Activated T-helper 9 cell treated with anti-CD3 and anti-CD28 coated beads, Interleukin-2, amount 50 U/mL, for 16 hours (primary cell): ENCODE data around the gene MSI2.

Experiments
- DNase-seq: peaks from one replicate; pipeline ENCODE4 v3.0.0-alpha.2; 2020; ENCODE audit warnings: low read depth

Gene MSI2

GRCh38 chr17:57724026-57724728 lies 467.9 kb downstream of the MSI2 start:
- no peak for DNase-seq

GRCh38 chr17:57724729-57725125 lies 468.4 kb downstream of the MSI2 start:
- no peak for DNase-seq

- DNase-seq, result no peak
These were observed 470.0 kb downstream of the MSI2 start for GRCh38 chr17:57726213-57726790.

DNA sequence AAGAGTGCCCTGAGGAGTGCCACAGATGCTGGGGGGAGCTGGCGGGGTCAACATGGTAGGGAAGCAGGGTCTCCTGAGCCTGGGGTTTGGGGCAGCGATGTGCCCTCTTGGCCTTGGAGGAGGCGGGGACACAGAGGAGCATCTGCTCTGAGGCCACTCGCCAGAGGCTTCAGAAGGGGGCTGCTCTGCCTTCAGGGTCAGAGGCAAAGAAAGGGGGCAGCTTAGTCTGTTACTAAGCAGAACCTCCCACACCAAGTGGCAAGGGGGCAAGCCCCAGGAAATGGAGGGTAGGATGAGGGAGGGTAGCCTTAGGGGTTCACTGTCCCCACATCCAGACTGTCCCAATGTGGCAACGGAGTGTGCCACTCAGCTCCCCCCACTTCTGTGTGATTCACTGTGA lies 470.5 kb downstream of the MSI2 start:
- no peak for DNase-seq

DNA sequence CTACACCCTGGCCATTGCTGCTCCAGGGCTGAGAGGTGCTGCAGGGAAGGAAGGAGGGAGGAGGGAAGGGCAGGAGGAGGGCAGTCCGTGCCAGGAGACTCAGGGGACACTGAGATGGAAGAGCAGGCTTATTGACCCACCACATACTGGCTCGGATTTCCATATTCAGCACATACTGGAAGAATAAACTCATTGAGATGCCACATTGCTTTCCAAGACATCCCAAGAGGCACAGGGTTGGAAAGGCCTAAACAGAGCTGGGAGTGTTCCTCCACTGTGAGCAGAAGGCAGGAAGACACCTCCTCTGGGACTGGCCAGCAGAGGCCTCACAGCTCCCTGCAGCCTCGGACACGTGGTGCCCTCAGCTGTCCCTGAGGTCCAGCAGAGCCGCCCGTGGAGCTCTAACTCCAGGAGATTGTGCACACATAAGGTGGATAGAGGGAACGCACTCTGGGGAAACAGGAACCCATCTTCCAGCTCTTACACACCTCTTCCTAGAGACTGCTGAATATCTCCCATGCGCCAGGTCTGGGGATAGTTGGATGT lies 471.4 kb downstream of the MSI2 start:
- no peak for DNase-seq

DNA sequence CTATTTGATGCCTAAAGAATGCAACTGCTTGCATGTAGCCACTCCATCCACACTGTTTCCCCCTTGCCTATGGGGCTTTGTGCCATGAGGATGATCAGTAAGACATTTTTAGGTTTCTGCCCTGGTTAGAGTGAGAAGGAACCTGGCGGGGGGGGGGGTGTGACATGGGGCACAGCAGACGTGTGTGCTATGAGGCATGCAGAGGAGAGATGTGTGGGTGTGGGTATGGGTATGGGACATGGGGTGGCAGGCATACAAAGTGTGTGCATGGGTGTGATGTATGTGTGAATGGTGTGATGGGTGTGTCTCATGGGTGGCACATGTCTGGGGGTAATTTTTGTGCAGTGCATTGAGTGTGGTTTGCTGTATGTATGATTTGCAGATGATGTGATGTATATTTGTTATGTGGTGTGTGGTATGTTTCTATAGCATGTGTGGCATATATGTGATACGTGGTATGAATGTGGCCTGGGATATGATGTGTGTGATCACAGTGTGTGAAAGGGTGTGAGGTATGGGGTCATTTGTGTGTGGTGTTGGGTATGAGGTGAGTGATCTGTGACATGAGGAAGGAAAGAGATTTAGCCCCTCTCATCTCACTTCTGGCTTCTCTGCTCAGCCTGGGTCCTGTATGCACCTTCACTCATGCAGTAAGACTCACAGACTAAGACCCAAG lies 473.8 kb downstream of the MSI2 start:
- DNase-seq, result no peak

DNA sequence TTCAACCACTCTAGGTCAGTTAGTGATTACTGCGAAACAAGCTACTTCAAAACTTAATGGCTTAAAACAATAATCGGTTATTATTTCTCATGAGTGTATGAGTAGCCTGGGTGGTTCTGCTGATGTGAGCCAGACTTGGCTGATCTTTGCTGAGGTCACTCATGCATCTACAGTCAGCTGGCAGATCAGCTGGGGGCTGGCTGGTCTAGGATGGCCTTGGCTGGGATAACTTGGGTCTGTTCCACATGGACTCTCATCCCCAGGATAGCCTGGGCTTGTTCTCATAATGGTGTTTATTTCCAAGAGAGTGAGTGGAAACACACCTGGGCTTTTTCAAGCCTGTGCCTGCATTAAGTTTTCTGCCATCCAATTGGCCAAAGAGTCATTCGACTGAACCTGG lies 475.7 kb downstream of the MSI2 start:
- no peak for DNase-seq

GRCh38 chr17:57733085-57733484 lies 476.8 kb downstream of the MSI2 start:
- DNase-seq, result no peak
